ENCODE results near the gene SEL1L. TPM values are rescaled to one million over a fixed set of nuclear protein-coding genes. Genes with fewer than 3 reads are reported as not detected.

The SEL1L gene
- total RNA-seq, 1 donor from 2014 or later = 104 TPM

DNA sequence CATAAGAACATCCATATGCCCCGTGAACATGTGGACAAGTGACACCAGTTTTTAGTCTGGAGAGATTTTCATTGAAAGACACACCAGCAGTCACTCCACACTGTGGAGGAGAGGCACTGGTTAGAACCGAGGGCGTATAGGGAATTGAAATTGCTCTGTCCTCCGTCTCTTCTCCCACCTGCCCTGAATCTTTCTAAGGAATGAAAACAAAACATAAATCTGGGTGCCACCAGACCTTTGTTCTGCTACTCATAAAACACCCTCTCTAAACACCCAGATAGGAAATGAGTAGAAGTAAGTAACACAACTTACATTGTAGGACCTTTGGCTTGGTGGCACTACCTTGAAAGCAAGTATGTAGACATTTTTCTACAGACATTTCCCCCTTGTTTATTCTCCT is 96.4 kb downstream of the SEL1L start:
- intact Hi-C loops (cut with DNase I) = no loop called here
- DNase-seq (no peak), ATAC-seq (no peak)
- Histone ChIP-seq H3K4me3 (no peak overlapping the region), H3K27ac (no peak overlapping the region), H3K27me3 (ENCODE audit: low read depth) (peaks cover 50% of the 10 kb centered on the region), H3K4me1 (peaks cover 15% of the 10 kb centered on the region), H3K9me3 (no peaks in the 10 kb centered on the region), H3K36me3 (no peaks in the 10 kb centered on the region)
- TF ChIP-seq, protein P1, sequence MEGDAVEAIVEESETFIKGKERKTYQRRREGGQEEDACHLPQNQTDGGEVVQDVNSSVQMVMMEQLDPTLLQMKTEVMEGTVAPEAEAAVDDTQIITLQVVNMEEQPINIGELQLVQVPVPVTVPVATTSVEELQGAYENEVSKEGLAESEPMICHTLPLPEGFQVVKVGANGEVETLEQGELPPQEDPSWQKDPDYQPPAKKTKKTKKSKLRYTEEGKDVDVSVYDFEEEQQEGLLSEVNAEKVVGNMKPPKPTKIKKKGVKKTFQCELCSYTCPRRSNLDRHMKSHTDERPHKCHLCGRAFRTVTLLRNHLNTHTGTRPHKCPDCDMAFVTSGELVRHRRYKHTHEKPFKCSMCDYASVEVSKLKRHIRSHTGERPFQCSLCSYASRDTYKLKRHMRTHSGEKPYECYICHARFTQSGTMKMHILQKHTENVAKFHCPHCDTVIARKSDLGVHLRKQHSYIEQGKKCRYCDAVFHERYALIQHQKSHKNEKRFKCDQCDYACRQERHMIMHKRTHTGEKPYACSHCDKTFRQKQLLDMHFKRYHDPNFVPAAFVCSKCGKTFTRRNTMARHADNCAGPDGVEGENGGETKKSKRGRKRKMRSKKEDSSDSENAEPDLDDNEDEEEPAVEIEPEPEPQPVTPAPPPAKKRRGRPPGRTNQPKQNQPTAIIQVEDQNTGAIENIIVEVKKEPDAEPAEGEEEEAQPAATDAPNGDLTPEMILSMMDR (IDR thresholded peaks at IDR 0.05) = no peak

DNA sequence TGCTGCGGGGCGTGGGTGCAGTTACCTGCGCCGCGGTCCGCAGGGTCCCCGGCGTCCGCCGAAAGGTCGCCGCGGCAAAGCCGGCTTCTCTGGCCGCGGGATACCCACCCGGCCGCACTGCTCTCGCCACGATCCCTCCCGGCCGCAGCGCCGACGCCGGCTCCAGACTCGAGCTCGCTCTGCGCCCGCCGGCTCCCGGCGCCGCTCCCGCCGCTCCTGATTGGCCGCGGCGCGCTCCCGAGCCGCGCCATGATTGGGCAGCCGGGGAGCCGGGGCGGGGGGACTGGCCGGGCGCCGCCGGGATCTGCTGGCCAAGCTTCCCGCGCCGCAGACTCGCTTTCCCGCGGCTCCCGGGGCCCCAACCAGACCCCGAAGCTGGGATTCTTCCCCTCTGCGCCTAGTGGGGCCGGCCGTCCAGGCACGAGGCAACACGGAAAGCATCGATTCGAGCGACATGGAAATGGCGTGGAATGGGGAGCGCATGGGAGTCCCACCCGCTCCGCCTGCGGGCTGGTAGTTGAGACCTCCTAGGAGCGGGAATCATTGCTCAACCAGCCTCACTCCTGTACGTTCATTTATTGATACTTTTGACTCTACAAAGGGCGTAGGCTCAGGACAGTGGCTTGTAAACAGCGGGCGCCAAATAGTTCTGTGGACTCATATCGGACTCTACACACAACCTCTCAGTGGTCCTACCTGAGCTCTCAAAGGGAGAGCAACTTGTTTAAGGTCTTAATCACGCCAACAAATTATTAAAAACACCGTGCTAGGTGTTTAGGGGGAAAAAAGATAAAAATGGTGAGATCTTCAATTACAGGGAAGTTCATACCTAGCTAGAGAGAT is 97.1 kb downstream of the SEL1L start:
- Histone ChIP-seq H3K4me1 (peaks cover 15% of the 10 kb centered on the region), H3K9me3 (no peaks in the 10 kb centered on the region), H3K27me3 (ENCODE audit: low read depth) (peaks cover 50% of the 10 kb centered on the region), H3K36me3 (no peaks in the 10 kb centered on the region), H3K4me3 (peak overlapping the region; percentile 67), H3K27ac (peak overlapping the region; percentile 36)
- peak; percentile 96 to 99 for ATAC-seq
- peak; percentile 80 for DNase-seq
- intact Hi-C loops (cut with DNase I) = no loop called here
- TF ChIP-seq, protein P1 (IDR thresholded peaks at IDR 0.05) = no peak

DNA sequence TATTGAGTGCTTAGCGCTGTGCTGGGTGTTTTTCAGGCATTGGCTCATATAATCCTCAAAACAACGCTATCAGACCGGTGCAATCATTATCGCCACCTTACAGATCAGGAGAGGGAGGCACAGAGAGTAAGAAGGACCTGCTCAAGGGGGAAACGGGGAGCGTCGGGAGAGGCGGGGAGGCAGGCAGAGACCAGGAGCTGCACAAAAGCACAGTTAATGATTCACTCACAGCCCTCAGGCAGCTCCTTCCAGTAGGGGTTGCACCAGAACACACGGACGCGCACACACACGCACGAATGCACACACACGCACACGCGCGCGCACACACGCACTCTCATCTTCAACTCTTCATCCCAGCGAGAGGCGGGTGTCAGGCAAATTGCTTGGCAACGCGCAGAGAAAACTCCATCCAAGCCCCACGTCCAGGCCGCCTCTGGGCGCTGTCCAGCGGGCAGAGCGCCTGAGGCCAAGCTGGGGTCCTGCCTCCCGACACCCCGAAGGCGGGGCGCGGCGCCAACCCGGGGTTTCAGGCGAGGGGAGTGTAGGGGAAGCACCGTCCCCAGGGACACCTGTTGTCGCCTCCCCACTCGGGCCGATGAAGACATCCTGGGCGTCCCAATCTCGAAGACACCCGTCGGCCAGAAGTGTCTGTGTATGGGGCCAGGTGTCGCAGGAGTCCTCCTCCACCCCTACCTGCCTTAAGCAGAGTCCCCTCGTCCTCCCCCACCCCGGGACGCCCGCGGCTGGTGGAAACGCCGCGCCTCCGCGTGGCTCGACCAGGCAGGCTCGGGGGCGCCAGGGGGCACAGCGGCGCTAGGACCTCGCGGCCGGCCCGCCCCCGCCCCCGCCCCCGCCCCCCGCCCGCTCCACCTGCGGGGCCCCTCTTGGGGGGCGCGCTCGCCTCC is 98.0 kb downstream of the SEL1L start:
- DNase-seq = peak; percentile 56

DNA sequence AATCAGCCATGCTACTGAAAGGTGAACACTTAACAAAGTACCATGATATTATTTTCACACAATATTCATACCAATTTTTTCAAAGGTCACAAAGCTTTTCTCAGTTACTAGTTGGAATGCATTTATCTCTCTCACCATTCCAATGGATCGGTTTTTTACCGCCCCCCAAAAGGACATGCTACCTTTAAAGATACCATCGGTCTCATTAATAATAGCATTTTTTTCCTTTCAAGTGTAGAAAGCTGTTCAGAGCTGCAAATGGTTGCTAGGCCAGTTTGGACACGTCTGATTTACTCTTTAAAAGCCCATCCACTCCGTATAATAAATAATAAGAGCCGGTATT is 98.6 kb downstream of the SEL1L start:
- H3K4me1 ChIP-seq = peaks cover 15% of the 10 kb centered on the region
- peak overlapping the region; percentile 67 for H3K4me3 ChIP-seq
- H3K27ac ChIP-seq = no peak overlapping the region
- intact Hi-C loops (cut with DNase I) = no loop called here
- TF ChIP-seq, protein P1 (IDR thresholded peaks at IDR 0.05) = no peak
- DNase-seq (no peak), ATAC-seq (no peak)
- H3K36me3 ChIP-seq = no peaks in the 10 kb centered on the region
- peaks cover 45% of the 10 kb centered on the region for H3K27me3 ChIP-seq (ENCODE audit: low read depth)
- no peaks in the 10 kb centered on the region for H3K9me3 ChIP-seq

More for the DNA sequence above, 98.0 kb downstream of the SEL1L start:
- Histone ChIP-seq H3K27me3 (ENCODE audit: low read depth) (peaks cover 49% of the 10 kb centered on the region), H3K36me3 (no peaks in the 10 kb centered on the region), H3K4me1 (peaks cover 15% of the 10 kb centered on the region), H3K4me3 (peak overlapping the region; percentile 67), H3K27ac (peak overlapping the region; percentile 36), H3K9me3 (no peaks in the 10 kb centered on the region)
- intact Hi-C loops (cut with DNase I) = no loop called here
- TF ChIP-seq, protein P1 (IDR thresholded peaks at IDR 0.05) = no peak
- peak; percentile 64 to 69 for ATAC-seq

DNA sequence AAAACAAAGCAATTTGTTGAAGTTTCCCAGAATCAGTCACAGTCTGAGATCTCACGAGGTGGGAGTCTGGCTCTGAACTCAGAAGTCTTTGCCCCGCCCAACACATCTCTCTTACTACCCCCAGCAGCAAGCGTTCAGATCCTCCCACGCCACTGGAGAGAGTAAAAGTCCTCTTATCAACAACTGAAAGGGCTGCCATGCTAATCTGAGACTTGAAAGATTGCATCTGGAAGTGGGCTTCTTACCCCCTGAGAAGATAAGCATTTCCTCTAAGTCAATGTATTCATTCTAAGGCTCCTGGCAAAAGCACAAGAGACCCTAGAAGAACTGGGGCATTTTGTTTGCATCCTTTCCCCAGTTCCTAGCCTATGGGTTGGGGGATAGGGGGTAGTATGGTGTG is 99.4 kb downstream of the SEL1L start:
- Histone ChIP-seq H3K4me1 (peaks cover 15% of the 10 kb centered on the region), H3K4me3 (no peak overlapping the region), H3K27ac (no peak overlapping the region), H3K36me3 (no peaks in the 10 kb centered on the region), H3K9me3 (no peaks in the 10 kb centered on the region), H3K27me3 (ENCODE audit: low read depth) (peaks cover 45% of the 10 kb centered on the region)
- intact Hi-C loops (cut with DNase I) = no loop called here
- TF ChIP-seq, protein P1 (IDR thresholded peaks at IDR 0.05) = no peak
- ATAC-seq (no peak), DNase-seq (no peak)
